Activated CD8-positive, alpha-beta memory T cell treated with anti-CD3 and anti-CD28 coated beads, Interleukin-2, amount 50 U/mL, for 1 hour (primary cell): ENCODE data around the gene PTGR3.

Source experiments
- DNase-seq: peaks from one replicate; pipeline ENCODE4 v3.0.0-alpha.2; 2020; ENCODE audit errors: extremely low read depth

The PTGR3 gene

DNA sequence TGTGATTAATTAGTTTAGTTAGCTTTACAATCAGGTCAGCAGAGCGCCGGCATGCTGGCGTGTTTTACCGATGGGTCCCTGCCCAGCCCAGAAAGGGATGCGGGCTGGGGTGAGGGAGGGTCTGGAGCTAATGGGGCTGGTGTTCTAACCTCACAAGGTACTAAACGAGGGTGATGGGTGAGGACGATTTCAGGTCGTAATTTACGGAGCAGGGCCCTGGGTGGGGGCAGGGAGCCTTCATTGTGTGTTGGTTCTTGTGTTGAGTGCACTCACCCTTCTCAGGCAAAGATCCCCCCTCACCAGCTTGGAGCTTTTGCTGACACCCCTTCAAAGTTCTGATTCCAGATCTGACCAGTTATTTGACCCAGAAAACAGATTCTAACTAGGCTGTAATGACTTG lies 39.5 kb downstream of the PTGR3 start:
- no peak for DNase-seq

- DNase-seq, result no peak
Measured at GRCh38 chr18:75168619-75169018, 40.3 kb downstream of the PTGR3 start.

DNA sequence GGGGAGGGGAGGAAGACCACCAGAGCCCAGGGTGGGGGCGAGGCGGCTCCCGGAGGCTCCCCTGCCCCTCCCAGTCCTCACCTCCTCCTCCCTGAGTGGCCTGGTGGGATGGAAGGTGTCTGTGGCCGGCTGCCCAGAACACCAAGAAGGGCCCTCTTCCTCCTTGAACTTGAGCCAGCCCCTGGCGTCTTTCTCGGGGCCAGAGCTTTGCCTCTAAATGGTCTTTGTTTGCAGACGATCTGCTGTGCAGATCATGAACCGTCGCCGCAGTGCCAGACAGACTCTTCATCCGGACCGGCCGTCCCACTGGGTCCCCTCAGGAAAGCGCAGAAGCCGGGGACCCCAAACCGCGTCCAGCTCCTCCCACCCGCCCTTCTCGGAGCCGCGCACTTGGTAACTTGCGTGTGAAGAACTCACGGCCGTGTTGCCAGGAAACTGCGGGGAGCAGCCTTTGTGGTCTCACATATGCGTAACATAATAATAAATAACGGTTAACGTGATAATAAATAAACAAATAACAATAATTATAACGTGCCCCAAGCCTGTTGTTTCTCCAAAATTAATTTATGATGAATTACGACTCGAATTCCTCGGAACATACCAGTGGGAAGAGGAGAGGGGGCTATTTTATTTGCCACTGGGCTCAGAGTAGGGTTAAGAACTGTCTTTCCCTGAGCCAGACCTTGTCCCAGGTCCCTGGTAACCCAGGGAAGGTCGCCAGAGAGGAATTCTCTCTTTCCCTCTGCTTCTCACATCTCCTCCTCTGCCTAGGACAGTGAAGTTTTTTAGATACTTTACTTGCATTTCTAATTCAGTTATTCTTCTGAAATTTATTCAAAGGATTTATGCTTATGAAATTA lies 41.0 kb downstream of the PTGR3 start:
- DNase-seq, result no peak

- no peak for DNase-seq
Measured at GRCh38 chr18:75167137-75167536, 41.8 kb downstream of the PTGR3 start.

- DNase-seq, result no peak
Measured at GRCh38 chr18:75165926-75166325, 43.0 kb downstream of the PTGR3 start.

- no peak for DNase-seq
Measured at GRCh38 chr18:75164479-75164878, 44.5 kb downstream of the PTGR3 start.

DNA sequence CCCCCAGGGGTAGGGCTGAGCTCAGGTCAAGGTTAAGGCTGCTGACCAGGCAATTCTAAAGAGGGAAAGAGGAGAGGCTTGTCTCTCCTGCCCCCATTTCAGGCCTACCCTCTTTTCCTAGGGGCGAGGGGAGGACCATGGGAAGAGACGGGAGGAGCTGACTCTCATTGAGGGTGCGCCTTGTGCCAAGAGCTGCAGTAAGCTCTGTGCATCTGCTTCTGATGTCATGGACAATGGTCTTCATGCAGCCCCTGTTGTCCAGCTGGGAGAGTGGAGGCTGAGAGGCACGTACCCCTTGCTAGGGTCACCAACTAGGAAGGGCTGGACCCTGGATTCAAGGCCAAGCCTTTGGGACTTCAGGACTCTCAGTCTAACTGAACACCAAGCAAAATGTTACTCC lies 45.2 kb downstream of the PTGR3 start:
- no peak for DNase-seq

DNA sequence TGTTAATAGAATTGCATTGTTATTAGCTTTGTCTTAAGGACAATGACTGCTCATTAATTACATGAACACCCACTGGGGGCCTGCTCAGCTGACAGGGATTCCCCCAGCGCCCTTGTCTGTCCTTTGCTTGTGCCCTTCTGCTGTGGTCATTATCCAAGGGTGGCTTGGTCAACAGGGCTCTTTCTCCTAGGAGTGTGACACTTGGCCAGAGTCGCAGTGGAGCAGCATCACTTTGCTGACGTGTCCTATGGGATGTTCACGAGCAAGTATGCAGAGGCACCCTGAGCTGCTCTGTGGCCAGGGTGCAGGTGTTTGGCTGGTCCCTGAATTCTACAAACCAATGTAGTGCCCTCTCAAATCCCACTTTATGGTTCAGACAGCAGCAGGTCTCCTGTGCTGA lies 46.0 kb downstream of the PTGR3 start:
- no peak for DNase-seq

GRCh38 chr18:75162467-75162866 lies 46.5 kb downstream of the PTGR3 start:
- no peak for DNase-seq

DNA sequence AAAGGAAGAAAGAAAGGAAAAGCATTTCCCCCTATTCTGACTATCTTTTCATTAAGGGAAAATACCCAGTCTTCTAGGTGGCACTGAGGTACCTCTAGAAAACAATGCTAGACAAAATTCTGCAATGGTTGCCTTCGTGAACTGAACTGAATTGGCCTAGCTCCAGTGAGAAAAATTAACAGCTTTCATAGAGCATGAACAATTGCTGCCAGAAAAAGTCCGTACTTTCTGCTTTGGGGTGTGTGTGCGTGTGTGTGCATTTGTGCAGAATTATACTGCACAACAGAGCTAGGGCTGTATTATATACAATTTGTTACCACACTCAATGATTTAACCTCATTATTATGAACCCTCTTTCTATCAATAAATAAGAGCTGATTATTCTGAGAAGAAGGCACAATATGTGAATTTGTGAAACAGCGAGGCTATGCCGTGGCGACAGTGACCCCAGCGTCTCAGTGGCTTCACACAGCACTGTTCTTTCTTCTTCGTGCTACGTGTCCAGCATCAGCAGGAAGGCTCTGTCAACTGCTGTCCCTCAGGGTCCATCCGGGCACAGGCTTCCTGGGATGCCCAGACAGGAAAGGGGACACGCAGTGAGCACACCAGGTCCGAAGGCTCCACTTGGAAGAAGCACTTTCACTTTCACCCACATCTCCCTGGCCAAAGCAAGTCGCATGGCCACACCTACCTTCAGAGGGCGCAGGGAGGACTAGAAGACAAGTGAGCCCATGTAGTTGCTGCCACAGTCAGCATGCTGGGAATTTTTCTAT lies 47.5 kb downstream of the PTGR3 start:
- no peak for DNase-seq

- no peak for DNase-seq
Measured at GRCh38 chr18:75160364-75160763, 48.6 kb downstream of the PTGR3 start.

- no peak for DNase-seq
Measured at GRCh38 chr18:75159646-75160356, 49.1 kb downstream of the PTGR3 start.

DNA sequence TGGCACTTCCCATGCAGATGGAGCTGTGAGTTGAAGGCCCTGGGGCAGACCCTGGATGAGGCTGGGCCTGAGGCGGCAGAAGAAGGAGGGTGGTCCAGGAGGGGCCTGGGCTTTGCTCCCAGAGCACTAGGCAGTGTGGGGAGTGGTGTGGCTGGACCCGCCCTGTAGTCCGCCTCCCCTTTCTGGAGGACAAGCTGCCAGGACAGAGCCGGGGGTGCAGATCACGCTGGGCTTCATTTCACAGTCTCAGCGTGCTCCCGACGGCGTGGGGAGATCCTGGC lies 49.8 kb downstream of the PTGR3 start:
- no peak for DNase-seq
